Neural cell (in vitro differentiated cells): ENCODE results near the gene DIDO1.

Source experiments
- CTCF ChIP-seq: fragments of 450-650 bp; IDR thresholded peaks from 2 replicates; pipeline ENCODE4 v1.5.1; 2014; ENCODE audit warnings: antibody characterized with exemption, mild to moderate bottlenecking, moderate library complexity; ENCODE audit not compliant: poor library complexity, severe bottlenecking
- EP300 ChIP-seq: fragments of 450-650 bp; conservative IDR thresholded peaks from 2 replicates; pipeline ENCODE4 v1.6.1; 2014; ENCODE audit warnings: antibody characterized with exemption, mild to moderate bottlenecking, moderate library complexity; ENCODE audit not compliant: poor library complexity, severe bottlenecking
- EZH2 ChIP-seq: fragments of 200-600, 300-800 bp; shearing (Covaris generic), sonication (generic); IDR thresholded peaks from 2 replicates; pipeline ENCODE4 v1.6.1; 2014; ENCODE audit warnings: antibody characterized with exemption, low read length, borderline replicate concordance, mild to moderate bottlenecking; ENCODE audit not compliant: insufficient read depth, poor library complexity, severe bottlenecking
- MXI1 ChIP-seq: fragments of 450-650 bp; conservative IDR thresholded peaks from 2 replicates; pipeline ENCODE4 v1.6.1; 2014; ENCODE audit warnings: antibody characterized with exemption, mild to moderate bottlenecking; ENCODE audit not compliant: poor library complexity, severe bottlenecking
- POLR2AphosphoS5 ChIP-seq: IDR thresholded peaks from 2 replicates; pipeline ENCODE4 v1.6.1; 2012
- REST ChIP-seq: IDR thresholded peaks from 2 replicates; pipeline ENCODE4 v1.6.1; 2012; ENCODE audit warnings: borderline replicate concordance
- TAF1 ChIP-seq: IDR thresholded peaks from 2 replicates; pipeline ENCODE4 v1.6.1; 2012; ENCODE audit warnings: low read depth

GRCh38 chr20:62838128-62838891, 88.0 kb downstream of the DIDO1 start:
- no peak for TF ChIP-seq CTCF
- no peak for TF ChIP-seq POLR2AphosphoS5
- TF ChIP-seq EZH2: no peak
- no peak for TF ChIP-seq EP300
- TF ChIP-seq REST: no peak
- TF ChIP-seq MXI1: no peak
- no peak for TF ChIP-seq TAF1
